HepG2 (cell line): Measurements from ENCODE around the gene TSHZ2. TPM values are rescaled to one million over a fixed set of nuclear protein-coding genes. Genes with fewer than 3 reads are reported as not detected.

ENCODE experiments used
- ATAC-seq: fragments of 200-7000 bp; cut with Tn5 transposase; 3 replicates; pipeline ENCODE4 v1.9.1; 2020; ENCODE audit warnings: mild to moderate bottlenecking, moderate library complexity
- BruUV-seq: library from RNA; stranded (reverse); fragments of 400-500 nt; replicated peaks from 2 replicates; lab custom pipeline; 2021; lab: Mats Ljungman, UMichigan
- CTCF ChIA-PET: fragments of 300-600 bp; formaldehyde crosslinking; extraction: SDS; loops from one replicate; lab custom pipeline; 2021; ENCODE audit warnings: low total read pairs, inconsistent platforms, low intra/inter-chr PET ratio; lab: Yijun Ruan, JAX
- POLR2A ChIA-PET: fragments of 350-600 bp; sonication (Branson Sonifier 250); formaldehyde crosslinking; loops from one replicate; lab custom pipeline; 2020; ENCODE audit warnings: antibody characterized with exemption, inconsistent platforms; lab: Yijun Ruan, JAX
- DNase-seq: peaks from one replicate; pipeline ENCODE4 v3.0.0-alpha.2; 2015; ENCODE audit warnings: low spot score
- FAIRE-seq: peaks from 3 replicates; lab custom pipeline; 2011; peaks lifted over from hg19 to GRCh38; lab: Jason Lieb, UNC
- H2AFZ ChIP-seq: one replicate; pipeline ENCODE4 v1.6.1; 2011; ENCODE audit warnings: low read length, inconsistent platforms
- H3K27ac ChIP-seq: fragments of 300-600 bp; 3 replicates; pipeline ENCODE4 v1.8.0; 2011; ENCODE audit warnings: mixed run types, mild to moderate bottlenecking, mixed read lengths, low read length, inconsistent platforms; ENCODE audit not compliant: insufficient read depth; ENCODE audit errors: extremely low read length
- H3K27me3 ChIP-seq, 2 experiments: fragments of 200-600 bp in 1 of 2; 2 replicates in 1 of 2; 3 replicates in 1 of 2; pipeline versions ENCODE4 v1.6.0 to v1.8.0; 2011; ENCODE audit warnings: low read length in 2 of 2, mild to moderate bottlenecking in 2 of 2, moderate library complexity in 2 of 2, inconsistent platforms in 1 of 2; ENCODE audit not compliant: insufficient read depth in 2 of 2, control insufficient read depth in 1 of 2
- H3K36me3 ChIP-seq, 2 experiments: fragments of 200-600 bp in 1 of 2; replicated peaks in 1 of 2; 2 replicates in 1 of 2; 3 replicates in 1 of 2; pipeline versions ENCODE4 v1.5.1 to v1.8.0; 2011; ENCODE audit warnings: low read length in 2 of 2, inconsistent platforms in 1 of 2; ENCODE audit not compliant: insufficient read depth in 2 of 2, control insufficient read depth in 1 of 2
- H3K4me1 ChIP-seq: 2 replicates; pipeline ENCODE4 v1.5.1; 2012; ENCODE audit warnings: low read length, inconsistent platforms; ENCODE audit not compliant: insufficient read depth
- H3K4me2 ChIP-seq: 2 replicates; pipeline ENCODE4 v1.6.0; 2011; ENCODE audit warnings: low read depth, low read length, inconsistent platforms
- H3K4me3 ChIP-seq, 3 experiments: fragments of 200-600 bp in 1 of 3; sonication (generic), shearing (Covaris generic) in 1 of 3; replicated peaks in 1 of 3; 2 replicates each; pipeline ENCODE4 v1.5.1; 2011 to 2016; ENCODE audit warnings: low read length in 3 of 3, inconsistent platforms in 2 of 3, low read depth in 2 of 3, mild to moderate bottlenecking in 2 of 3, control low read depth in 1 of 3, mixed read lengths in 1 of 3; ENCODE audit not compliant: insufficient read depth in 1 of 3
- H3K79me2 ChIP-seq: one replicate; pipeline ENCODE4 v1.6.1; 2011; ENCODE audit warnings: low read length, inconsistent platforms; ENCODE audit not compliant: insufficient read depth
- H3K9ac ChIP-seq: 2 replicates; pipeline ENCODE4 v1.6.0; 2011; ENCODE audit warnings: mild to moderate bottlenecking, low read depth, low read length, inconsistent platforms; ENCODE audit not compliant: insufficient read depth
- H3K9me3 ChIP-seq: 2 replicates; pipeline ENCODE4 v1.5.1; 2012; ENCODE audit warnings: mild to moderate bottlenecking, low read length
- H4K20me1 ChIP-seq: 2 replicates; pipeline ENCODE4 v1.6.0; 2011; ENCODE audit warnings: inconsistent platforms, mild to moderate bottlenecking, low read length, moderate library complexity; ENCODE audit not compliant: insufficient read depth
- EED ChIP-seq: sonication (generic); formaldehyde crosslinking; IDR thresholded peaks from 2 replicates; pipeline ENCODE4 v1.5.0; 2020; ENCODE audit warnings: mild to moderate bottlenecking, missing genetic modification reagents
- GATAD1 ChIP-seq: IDR thresholded peaks from 2 replicates; pipeline ENCODE4 v1.6.1; 2016; ENCODE audit warnings: missing genetic modification reagents, missing compliant biosample characterization
- GFI1 ChIP-seq: sonication (generic); formaldehyde crosslinking; IDR thresholded peaks from 2 replicates; pipeline ENCODE4 v1.5.0; 2020; ENCODE audit warnings: missing genetic modification reagents, mild to moderate bottlenecking, borderline replicate concordance
- HCFC1 ChIP-seq: fragments of 150-350 bp; IDR thresholded peaks from 2 replicates; pipeline ENCODE4 v1.6.1; 2014; ENCODE audit warnings: low read depth, low read length
- NFE2L2 ChIP-seq: fragments of 150-350 bp; IDR thresholded peaks from 2 replicates; pipeline ENCODE4 v1.6.1; 2014; ENCODE audit warnings: low read length
- PRPF4 ChIP-seq: fragments of 200-400 bp; formaldehyde crosslinking; IDR thresholded peaks from 2 replicates; pipeline ENCODE4 v1.6.1; 2016; ENCODE audit warnings: low read length, low read depth; ENCODE audit not compliant: poor library complexity, severe bottlenecking
- RCOR2 ChIP-seq: IDR thresholded peaks from 2 replicates; pipeline ENCODE4 v1.6.1; 2016; ENCODE audit warnings: missing biosample characterization, missing genetic modification reagents
- ZBTB1 ChIP-seq: sonication (generic); formaldehyde crosslinking; IDR thresholded peaks from 2 replicates; pipeline ENCODE4 v1.4.0; 2020; ENCODE audit warnings: missing genetic modification reagents, borderline replicate concordance
- ZNF431 ChIP-seq: sonication (generic); formaldehyde crosslinking; IDR thresholded peaks from 2 replicates; pipeline ENCODE4 v1.9.0; 2022; ENCODE audit warnings: missing genetic modification reagents, low read depth, mild to moderate bottlenecking, borderline replicate concordance
- ZNF589 ChIP-seq: sonication (generic); formaldehyde crosslinking; conservative IDR thresholded peaks from 2 replicates; pipeline ENCODE4 v1.8.0; 2022; ENCODE audit warnings: mild to moderate bottlenecking, moderate library complexity, missing genetic modification reagents
- ZNF709 ChIP-seq: sonication (generic); formaldehyde crosslinking; IDR thresholded peaks from 2 replicates; pipeline ENCODE4 v1.5.0; 2020; ENCODE audit warnings: mild to moderate bottlenecking, missing genetic modification reagents
- ZSCAN30 ChIP-seq: sonication (generic); formaldehyde crosslinking; IDR thresholded peaks from 2 replicates; pipeline ENCODE4 v1.5.0; 2020; ENCODE audit warnings: mild to moderate bottlenecking, missing genetic modification reagents
- ZZZ3 ChIP-seq: sonication (generic); formaldehyde crosslinking; IDR thresholded peaks from 2 replicates; pipeline ENCODE4 v1.4.0; 2020; ENCODE audit warnings: missing genetic modification reagents, mild to moderate bottlenecking, borderline replicate concordance
- in situ Hi-C: cut with HindIII; loops from 2 replicates; pipeline ENCODE4 v1.10.0; 2017; ENCODE audit warnings: low pct_unique_long_range_greater_than_20kb; ENCODE audit not compliant: extremely low pct_ligation_motif_present
- intact Hi-C: fragments of 100-400 bp; cut with micrococcal nuclease; formaldehyde crosslinking; loops from one replicate; pipeline ENCODE4 v1.10.0; 2022; ENCODE audit not compliant: unreplicated experiment
- polyA plus RNA-seq, 8 experiments: library from polyadenylated mRNA; depleted of rRNA in 3 of 8; stranded (reverse) in 7 of 8; unstranded in 1 of 8; fragments of >200 nt; fragmentation: Illumina TruSeq in 4 of 8; extraction: Trizol in 4 of 8; gene quantifications; 2 replicates each; pipeline versions ENCODE4 v1.2.1 to v1.2.3, GENCODE V29; 2011 to 2016; ENCODE audit warnings: low read depth in 4 of 8, missing spikeins in 1 of 8, mixed read lengths in 1 of 8; ENCODE audit not compliant: insufficient read depth in 1 of 8
- total RNA-seq, 5 experiments: library from RNA; depleted of rRNA; stranded (reverse); fragments of >200 nt; fragmentation: Illumina TruSeq; extraction: Trizol; gene quantifications; 2 replicates each; pipeline ENCODE4 v1.2.3, GENCODE V29; 2016; ENCODE audit warnings: low read depth in 1 of 5
- TF ChIP-seq, protein P1 (sequence below): sonication (generic); formaldehyde crosslinking; IDR thresholded peaks from 2 replicates; pipeline ENCODE4 v1.5.1; 2020; ENCODE audit warnings: mild to moderate bottlenecking, missing genetic modification reagents
- TF ChIP-seq, protein P2 (sequence below): sonication (generic); formaldehyde crosslinking; conservative IDR thresholded peaks from 2 replicates; pipeline ENCODE4 v1.8.0; 2022; ENCODE audit warnings: mild to moderate bottlenecking, moderate library complexity, missing genetic modification reagents

Gene TSHZ2
- total and polyA plus RNA-seq, 2 of the 13 experiments (the other 11 are each of a cell fraction or from before 2014, with no cell fraction given), result 0.01 TPM; not detected in 1

DNA sequence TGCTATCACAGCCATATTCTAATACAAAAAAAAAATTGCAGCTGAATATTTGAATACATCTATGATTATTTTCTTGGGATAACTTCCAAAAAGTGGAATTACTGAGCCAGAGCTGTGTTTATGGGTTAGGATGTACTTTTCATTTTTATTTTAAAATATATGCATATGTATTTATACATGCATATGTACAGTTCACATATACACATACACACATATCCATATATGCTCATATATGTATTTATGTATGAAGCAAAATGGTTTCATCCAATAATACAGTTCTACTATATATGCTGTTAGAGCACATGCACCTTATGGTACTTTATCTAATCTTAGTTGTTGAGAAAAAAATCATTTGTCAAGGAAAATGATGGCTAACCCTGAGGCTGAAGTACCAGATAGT, 54.9 kb downstream of the TSHZ2 start:
- H3K4me2 ChIP-seq, result no peak overlapping the region
- BruUV-seq, result no TSS peak
- TF ChIP-seq, protein P1, sequence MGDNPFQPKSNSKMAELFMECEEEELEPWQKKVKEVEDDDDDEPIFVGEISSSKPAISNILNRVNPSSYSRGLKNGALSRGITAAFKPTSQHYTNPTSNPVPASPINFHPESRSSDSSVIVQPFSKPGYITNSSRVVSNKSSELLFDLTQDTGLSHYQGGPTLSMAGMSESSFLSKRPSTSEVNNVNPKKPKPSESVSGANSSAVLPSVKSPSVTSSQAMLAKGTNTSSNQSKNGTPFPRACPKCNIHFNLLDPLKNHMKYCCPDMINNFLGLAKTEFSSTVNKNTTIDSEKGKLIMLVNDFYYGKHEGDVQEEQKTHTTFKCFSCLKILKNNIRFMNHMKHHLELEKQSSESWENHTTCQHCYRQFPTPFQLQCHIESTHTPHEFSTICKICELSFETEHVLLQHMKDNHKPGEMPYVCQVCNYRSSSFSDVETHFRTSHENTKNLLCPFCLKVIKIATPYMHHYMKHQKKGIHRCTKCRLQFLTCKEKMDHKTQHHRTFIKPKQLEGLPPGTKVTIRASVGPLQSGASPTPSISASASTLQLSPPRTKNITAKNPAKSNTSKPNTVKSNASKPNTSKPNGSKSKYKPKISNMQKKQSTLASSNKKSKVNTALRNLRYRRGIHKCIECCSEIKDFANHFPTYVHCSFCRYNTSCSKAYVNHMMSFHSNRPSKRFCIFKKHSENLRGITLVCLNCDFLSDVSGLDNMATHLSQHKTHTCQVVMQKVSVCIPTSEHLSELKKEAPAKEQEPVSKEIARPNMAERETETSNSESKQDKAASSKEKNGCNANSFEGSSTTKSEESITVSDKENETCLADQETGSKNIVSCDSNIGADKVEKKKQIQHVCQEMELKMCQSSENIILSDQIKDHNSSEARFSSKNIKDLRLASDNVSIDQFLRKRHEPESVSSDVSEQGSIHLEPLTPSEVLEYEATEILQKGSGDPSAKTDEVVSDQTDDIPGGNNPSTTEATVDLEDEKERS (CRISPR knock-in tag), result no peak
- TF ChIP-seq ZNF589 (CRISPR knock-in tag) (no peak), ZNF431 (CRISPR knock-in tag) (no peak), ZNF709 (CRISPR knock-in tag) (no peak), GATAD1 (CRISPR knock-in tag) (no peak), RCOR2 (CRISPR knock-in tag) (no peak), ZSCAN30 (CRISPR knock-in tag) (no peak), GFI1 (CRISPR knock-in tag) (no peak), PRPF4 (no peak), ZZZ3 (CRISPR knock-in tag) (no peak), EED (no peak), ZBTB1 (CRISPR knock-in tag) (no peak), HCFC1 (no peak), NFE2L2 (no peak)
- TF ChIP-seq, protein P2, sequence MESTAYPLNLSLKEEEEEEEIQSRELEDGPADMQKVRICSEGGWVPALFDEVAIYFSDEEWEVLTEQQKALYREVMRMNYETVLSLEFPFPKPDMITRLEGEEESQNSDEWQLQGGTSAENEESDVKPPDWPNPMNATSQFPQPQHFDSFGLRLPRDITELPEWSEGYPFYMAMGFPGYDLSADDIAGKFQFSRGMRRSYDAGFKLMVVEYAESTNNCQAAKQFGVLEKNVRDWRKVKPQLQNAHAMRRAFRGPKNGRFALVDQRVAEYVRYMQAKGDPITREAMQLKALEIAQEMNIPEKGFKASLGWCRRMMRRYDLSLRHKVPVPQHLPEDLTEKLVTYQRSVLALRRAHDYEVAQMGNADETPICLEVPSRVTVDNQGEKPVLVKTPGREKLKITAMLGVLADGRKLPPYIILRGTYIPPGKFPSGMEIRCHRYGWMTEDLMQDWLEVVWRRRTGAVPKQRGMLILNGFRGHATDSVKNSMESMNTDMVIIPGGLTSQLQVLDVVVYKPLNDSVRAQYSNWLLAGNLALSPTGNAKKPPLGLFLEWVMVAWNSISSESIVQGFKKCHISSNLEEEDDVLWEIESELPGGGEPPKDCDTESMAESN (CRISPR knock-in tag), result no peak
- TF ChIP-seq, all 625 proteins: peak for 0
- no peak for FAIRE-seq
- Histone ChIP-seq H3K36me3 (no peaks in the 10 kb centered on the region), H4K20me1 (no peaks in the 10 kb centered on the region), H3K27ac (no peak overlapping the region), H3K27me3 (no peaks in the 10 kb centered on the region), H3K79me2 (no peaks in the 10 kb centered on the region), H3K9ac (no peak overlapping the region), H2AFZ (no peak overlapping the region), H3K9me3 (no peaks in the 10 kb centered on the region), H3K4me1 (no peaks in the 10 kb centered on the region), H3K4me3 (no peak overlapping the region)
- intact Hi-C loops (no loop called here), in situ Hi-C loops (no loop called here)
- DNase-seq, result no peak
- POLR2A ChIA-PET, result no interaction called here
- CTCF ChIA-PET, result no interaction called here
- ATAC-seq, result no peak
